Measurements from ENCODE around the gene YTHDF1. TPM values are rescaled to one million over a fixed set of nuclear protein-coding genes. Genes with fewer than 3 reads are reported as not detected.

The YTHDF1 gene
- total and polyA plus RNA-seq, 2 of the 8 experiments (the other 6 are each of a cell fraction or from before 2014, with no cell fraction given) = 32.8 to 66.0 TPM

DNA sequence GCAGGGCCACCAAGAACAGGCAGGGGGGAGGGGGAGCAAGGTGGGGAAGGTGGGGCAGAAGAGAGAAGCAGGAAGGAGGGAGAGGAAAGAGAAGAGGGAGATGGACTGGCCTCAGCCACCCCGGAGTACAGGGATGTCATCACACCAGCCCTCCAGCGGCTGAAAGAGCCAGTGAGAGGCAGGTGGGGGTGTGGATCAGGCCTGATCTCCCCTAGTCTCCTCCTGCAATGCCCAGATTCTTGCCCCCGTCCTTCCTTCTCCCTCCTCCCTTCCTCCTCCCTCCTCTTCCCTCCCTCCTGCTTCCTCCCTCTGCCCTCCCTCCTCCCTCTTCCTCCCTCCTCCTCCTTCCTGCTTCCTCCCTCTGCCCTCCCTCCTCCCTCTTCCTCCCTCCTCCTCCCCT lies 61.5 kb downstream of the YTHDF1 start:
- H3K79me2 ChIP-seq (ENCODE audit: control insufficient read depth in 1 of 2, insufficient read depth in 2 of 2, low read length in 2 of 2) = no peaks in the 10 kb centered on the region
- H3K9me3 ChIP-seq (ENCODE audit: insufficient read depth in 2 of 2, low read depth in 1 of 2, low read length in 1 of 2) = no peaks in the 10 kb centered on the region
- no peak overlapping the region for H3K4ac ChIP-seq (replicated peaks; ENCODE audit: insufficient read length, low read depth, low read length)
- POLR2A ChIA-PET (ENCODE audit: partially characterized antibody) = no interaction called here
- WGBS, 2 experiments (ENCODE audit: extremely low coverage in 1 of 2, insufficient coverage in 1 of 2, insufficient read length in 1 of 2, insufficient replicate concordance in 2 of 2, low coverage in 1 of 2, low lambda C conversion rate in 2 of 2, missing lambda C conversion rate in 1 of 2) = no CpG with 5 or more reads among the region's 3 CpGs
- no peaks in the 10 kb centered on the region for H3K4me1 ChIP-seq (replicated peaks in 1 of 4; ENCODE audit: control insufficient read depth in 3 of 4, insufficient read depth in 4 of 4, low read length in 3 of 4)
- no peak overlapping the region for H4K5ac ChIP-seq (ENCODE audit: insufficient read length, low read depth, low read length)
- CTCF ChIA-PET (ENCODE audit: partially characterized antibody) = interaction anchor here (1.8 kb wide), 1 partner anchor 19 kb away, joined by 4 read pairs; no protein-coding TSS in a partner anchor
- no peak overlapping the region for H3K4me3 ChIP-seq (ENCODE audit: extremely low read depth in 1 of 4, insufficient read depth in 2 of 4, low read depth in 3 of 4, low read length in 4 of 4)
- H2BK120ac ChIP-seq (replicated peaks; ENCODE audit: low read depth, low read length) = no peak overlapping the region
- no peak overlapping the region for H2BK12ac ChIP-seq (ENCODE audit: low read depth, low read length)
- no peak overlapping the region for H3K14ac ChIP-seq (ENCODE audit: insufficient read length)
- peak overlapping the region; percentile 32; the same call in 1 of the 2 replicates for H3K18ac ChIP-seq (ENCODE audit: extremely low read depth, low read length)
- no peak for FAIRE-seq
- H3K27ac ChIP-seq (ENCODE audit: low read depth, low read length) = no peak overlapping the region
- no peak overlapping the region for H2AFZ ChIP-seq (ENCODE audit: low read length)
- peaks cover 7% of the 10 kb centered on the region; the same call in 1 of the 2 replicates for H3K23me2 ChIP-seq (ENCODE audit: low read depth, low read length)
- H4K8ac ChIP-seq (ENCODE audit: extremely low read depth, insufficient read depth, low read length) = no peak overlapping the region
- H2BK20ac ChIP-seq (ENCODE audit: low read length) = no peak overlapping the region
- H2BK15ac ChIP-seq (ENCODE audit: low read length) = no peak overlapping the region
- no peaks in the 10 kb centered on the region for H3K79me1 ChIP-seq (ENCODE audit: low read depth, low read length)
- H3K36me3 ChIP-seq (ENCODE audit: control insufficient read depth in 2 of 4, insufficient read depth in 4 of 4, low read length in 3 of 4) = no peaks in the 10 kb centered on the region
- H2BK5ac ChIP-seq (ENCODE audit: low read depth, low read length) = no peak overlapping the region
- H3K9ac ChIP-seq (replicated peaks in 1 of 4; ENCODE audit: extremely low read depth in 1 of 4, low read depth in 3 of 4, low read length in 3 of 4) = no peak overlapping the region
- H4K91ac ChIP-seq (replicated peaks; ENCODE audit: insufficient read length, low read length) = no peak overlapping the region
- H4K20me1 ChIP-seq (replicated peaks in 1 of 2; ENCODE audit: control insufficient read depth in 1 of 2, insufficient read depth in 2 of 2, low read length in 2 of 2) = no peaks in the 10 kb centered on the region
- H3K56ac ChIP-seq (replicated peaks; ENCODE audit: insufficient read length, low read depth, low read length) = no peak overlapping the region
- no peak overlapping the region for H3K4me2 ChIP-seq (ENCODE audit: insufficient read depth in 1 of 2, low read depth in 2 of 2, low read length in 2 of 2)
- H3K23ac ChIP-seq (ENCODE audit: insufficient read length) = no peak overlapping the region
- peaks cover 0 to 2% (median under 1%) of the 10 kb centered on the region in 4 experiments; a peak in 2 of 7 replicates for H3K27me3 ChIP-seq (replicated peaks in 1 of 4; ENCODE audit: control insufficient read depth in 3 of 4, extremely low read depth in 1 of 4, insufficient read depth in 3 of 4, low read length in 3 of 4)
- no peak for DNase-seq (ENCODE audit: low read depth in 1 of 2, low spot score in 2 of 2)
- no peak overlapping the region for H2AK5ac ChIP-seq (ENCODE audit: low read depth, low read length)
- TF ChIP-seq EGR1 (IDR thresholded peaks at IDR 0.05; ENCODE audit: borderline replicate concordance, low read depth, low read length) (no peak), SUZ12 (IDR thresholded peaks at IDR 0.05; ENCODE audit: low read length) (no peak), SP4 (IDR thresholded peaks at IDR 0.05; ENCODE audit: low read length) (no peak), FOSL1 (IDR thresholded peaks at IDR 0.05; ENCODE audit: insufficient read depth, low read depth, low read length) (no peak), TAF1 (IDR thresholded peaks at IDR 0.05; ENCODE audit: low read depth, low read length) (no peak), SIX5 (IDR thresholded peaks at IDR 0.05; ENCODE audit: low read depth, low read length) (no peak), ZNF274 (IDR thresholded peaks at IDR 0.05; ENCODE audit: borderline replicate concordance, extremely low read depth, low read length) (no peak), BCL11A (IDR thresholded peaks at IDR 0.05; ENCODE audit: low read depth in 2 of 2, low read length in 2 of 2) (no peak), KDM1A (IDR thresholded peaks at IDR 0.05; ENCODE audit: borderline replicate concordance, low read length) (no peak), SRF (IDR thresholded peaks at IDR 0.05; ENCODE audit: low read depth, low read length) (no peak), YY1 (IDR thresholded peaks at IDR 0.05; ENCODE audit: low read depth, low read length) (no peak), CREB1 (IDR thresholded peaks at IDR 0.05) (no peak), POLR2AphosphoS5 (IDR thresholded peaks at IDR 0.05; ENCODE audit: low read depth, low read length) (no peak), NANOG (IDR thresholded peaks at IDR 0.05; ENCODE audit: insufficient read depth, low read depth, low read length, poor library complexity, severe bottlenecking) (no peak), TEAD4 (IDR thresholded peaks at IDR 0.05; ENCODE audit: low read depth, low read length) (no peak), RNF2 (IDR thresholded peaks at IDR 0.05; ENCODE audit: borderline replicate concordance, low read depth, low read length, missing control alignments, poor library complexity, severe bottlenecking) (no peak)

Data from H1 (cell line).